H1 (cell line): ENCODE measurements around the gene KCNMB4. TPM values are rescaled to one million over a fixed set of nuclear protein-coding genes. Genes with fewer than 3 reads are reported as not detected.

ENCODE experiments used
- ATF2 ChIP-seq: IDR thresholded peaks from 2 replicates; pipeline ENCODE4 v1.6.1; 2012; ENCODE audit warnings: low read length, inconsistent platforms
- EGR1 ChIP-seq: IDR thresholded peaks from 2 replicates; pipeline ENCODE4 v1.6.1; 2011; ENCODE audit warnings: low read depth, low read length, borderline replicate concordance
- polyA plus RNA-seq, 7 experiments: library from polyadenylated mRNA; depleted of rRNA in 3 of 7; stranded (reverse) in 5 of 7; unstranded in 2 of 7; fragments of >200 nt in 5 of 7; fragments of 200-250 nt in 2 of 7; gene quantifications; 1 replicate in 5 of 7; 2 replicates in 1 of 7; 4 replicates in 1 of 7; pipeline versions ENCODE4 v1.2.1 to v1.2.3, GENCODE V29; 2011 to 2013; ENCODE audit warnings: missing spikeins in 2 of 7, mixed read lengths in 2 of 7
- total RNA-seq: library from RNA; stranded (reverse); fragmentation: NEBNext Ultra II Directional; extraction: Animal tissue kit (Norgen Biotek cat#: 25700); gene quantifications from 2 replicates; pipeline ENCODE4 v1.2.1, GENCODE V29; 2021

Gene KCNMB4
- total and polyA plus RNA-seq, 2 of the 8 experiments (the other 6 are each of a cell fraction or from before 2014, with no cell fraction given): 10.9 to 16.0 TPM

- TF ChIP-seq ATF2 (no peak), EGR1 (no peak)
Measured at GRCh38 chr12:70386771-70387170, 20.7 kb downstream of the KCNMB4 start (continued).
